Transverse colon (tissue), 4 donors: ENCODE measurements around the gene PIM1. TPM values are rescaled to one million over a fixed set of nuclear protein-coding genes. Genes with fewer than 3 reads are reported as not detected.
"Not testable (repeated sequence)": the region's sequence is repeated elsewhere in the genome, so short reads cannot be mapped to it uniquely, and the experiment has no call there.

ENCODE experiments used
- DNase-seq: peaks from one replicate; pipeline ENCODE4 v3.0.0-alpha.2; 2019
- H3K27ac ChIP-seq, 4 donors: fragments of 200-600 bp; sonication (generic); 2 replicates each; pipeline ENCODE4 v1.5.1; 2016 to 2018; ENCODE audit warnings: inconsistent platforms in 4 of 4
- H3K27me3 ChIP-seq: fragments of 200-600 bp; sonication (generic); 2 replicates; pipeline ENCODE4 v1.5.1; 2017; ENCODE audit warnings: inconsistent platforms
- H3K36me3 ChIP-seq, 4 donors: fragments of 200-600 bp; sonication (generic); 2 replicates each; pipeline ENCODE4 v1.5.1; 2017 to 2019; ENCODE audit warnings: inconsistent platforms in 4 of 4
- H3K4me1 ChIP-seq, 4 donors: fragments of 200-600 bp; sonication (generic); 2 replicates each; pipeline ENCODE4 v1.5.1; 2017 to 2020; ENCODE audit warnings: inconsistent platforms in 4 of 4
- H3K4me3 ChIP-seq, 4 donors: fragments of 200-600 bp; sonication (generic); 1 replicate in 1 of 4; 2 replicates in 3 of 4; pipeline versions ENCODE4 v1.5.1 to v1.6.1; 2017 to 2019; ENCODE audit warnings: inconsistent platforms in 4 of 4
- H3K9me3 ChIP-seq, 2 donors: fragments of 200-600 bp; sonication (generic); 2 replicates each; pipeline ENCODE4 v1.5.1; 2017 to 2019; ENCODE audit warnings: inconsistent platforms in 2 of 2
- EP300 ChIP-seq: sonication (generic); formaldehyde crosslinking; IDR thresholded peaks from one replicate; pipeline ENCODE4 v1.6.1; 2017; ENCODE audit warnings: antibody characterized with exemption, low read depth
- POLR2A ChIP-seq: fragments of 450-650 bp; IDR thresholded peaks from one replicate; pipeline ENCODE4 v1.6.1; 2016; ENCODE audit warnings: antibody characterized with exemption, mild to moderate bottlenecking, moderate library complexity
- POLR2AphosphoS5 ChIP-seq, 3 donors: sonication (generic); formaldehyde crosslinking; IDR thresholded peaks; one replicate each; pipeline ENCODE4 v1.6.1; 2016; ENCODE audit warnings: antibody characterized with exemption in 3 of 3
- WGBS, 2 donors: methylation state at CpG; one replicate each; pipeline ENCODE4 v1.1.5; 2018; ENCODE audit warnings: low coverage in 1 of 2; 5-methylcytosine and 5-hydroxymethylcytosine counted together
- in situ Hi-C, 4 donors: fragments of 200-750 bp; cut with MboI; loops; one replicate each; pipeline versions ENCODE4 v1.15.0 to v1.15.1; 2017; ENCODE audit warnings: low sequenced_read_pairs in 3 of 4, low pct_ligation_motif_present in 1 of 4, low pct_unique_long_range_greater_than_20kb in 1 of 4
- intact Hi-C: fragments of 100-400 bp; cut with DNase I; formaldehyde crosslinking; loops from one replicate; pipeline ENCODE4 v1.15.1; 2023; ENCODE audit warnings: low total_unique reads
- total RNA-seq, 4 donors: library from RNA; depleted of rRNA; stranded (reverse); fragments of >200 nt; gene quantifications; one replicate each; pipeline ENCODE4 v1.1.0, GENCODE V29; 2016
- TF ChIP-seq, protein P1 (sequence below), 5 experiments: fragments of 200-600 bp in 3 of 5; fragments of 450-650 bp in 2 of 5; sonication (generic) in 3 of 5; IDR thresholded peaks; 1 replicate in 2 of 5; 2 replicates in 3 of 5; pipeline ENCODE4 v1.5.1; 2016 to 2017; ENCODE audit warnings: antibody characterized with exemption in 5 of 5, inconsistent platforms in 3 of 5, mild to moderate bottlenecking in 2 of 5, moderate library complexity in 1 of 5

Gene PIM1
- total RNA-seq, 4 donors from 2014 or later: 6.8 to 102 (median 24.0) TPM

DNA sequence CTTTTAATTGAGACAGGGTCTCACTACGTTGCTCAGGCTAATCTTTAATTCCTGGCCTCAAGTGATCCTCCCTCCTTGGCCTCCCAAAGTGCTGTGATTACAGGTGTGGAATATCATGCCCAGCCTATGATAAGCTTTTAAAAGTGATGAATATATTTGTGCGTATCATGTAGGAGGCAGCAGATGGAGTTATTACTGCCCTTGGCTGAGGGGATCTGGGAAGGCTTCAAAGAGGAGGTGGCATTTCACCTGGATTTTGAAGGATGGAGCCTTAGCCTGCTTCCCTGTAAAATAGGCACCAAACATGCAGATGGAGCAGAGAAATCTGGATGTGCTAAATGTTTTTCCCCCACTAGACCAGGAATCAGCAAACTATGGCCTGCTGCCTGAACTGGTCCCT is 10.1 kb downstream of the PIM1 start:
- WGBS, 2 donors: 86 to 100% methylated on average over 2 of the region's 2 CpGs
- intact Hi-C loops: no loop called here

DNA sequence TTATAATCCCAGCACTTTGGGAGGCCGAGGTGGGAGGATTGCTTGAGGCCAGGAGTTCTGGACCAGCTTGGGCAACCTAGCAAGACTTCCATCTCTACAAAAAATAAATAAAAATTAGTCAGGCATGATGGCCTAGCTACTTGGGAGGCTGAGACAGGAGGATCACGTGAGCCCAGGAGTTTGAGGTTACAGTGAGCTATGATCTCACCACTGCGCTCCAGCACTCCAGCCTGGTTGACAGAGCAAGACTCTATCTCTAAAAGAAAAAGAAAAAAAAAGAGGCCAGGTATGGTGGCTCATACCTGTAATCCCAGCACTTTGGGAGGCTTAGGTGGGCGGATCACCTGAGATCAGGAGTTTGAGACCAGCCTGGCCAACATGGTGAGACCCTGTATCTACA is 10.7 kb downstream of the PIM1 start:
- WGBS, 2 donors: 86 to 95% methylated on average over 2 to 4 of the region's 4 CpGs
- DNase-seq, H3K27me3 ChIP-seq, in situ Hi-C loops, H3K9me3 ChIP-seq, H3K27ac ChIP-seq, H3K4me1 ChIP-seq, intact Hi-C loops, H3K36me3 ChIP-seq, H3K4me3 ChIP-seq: not testable (repeated sequence)

More for the DNA sequence above, 10.1 kb downstream of the PIM1 start:
- H3K9me3 ChIP-seq: no peaks in the 10 kb centered on the region
- no peaks in the 10 kb centered on the region for H3K27me3 ChIP-seq
- H3K4me1 ChIP-seq: peaks cover 0 to 9% (median under 1%) of the 10 kb centered on the region in 4 donors
- TF ChIP-seq EP300 (no peak), POLR2A (no peak), POLR2AphosphoS5 (IDR thresholded peaks at IDR 0.05) (no peak)
- TF ChIP-seq, protein P1, sequence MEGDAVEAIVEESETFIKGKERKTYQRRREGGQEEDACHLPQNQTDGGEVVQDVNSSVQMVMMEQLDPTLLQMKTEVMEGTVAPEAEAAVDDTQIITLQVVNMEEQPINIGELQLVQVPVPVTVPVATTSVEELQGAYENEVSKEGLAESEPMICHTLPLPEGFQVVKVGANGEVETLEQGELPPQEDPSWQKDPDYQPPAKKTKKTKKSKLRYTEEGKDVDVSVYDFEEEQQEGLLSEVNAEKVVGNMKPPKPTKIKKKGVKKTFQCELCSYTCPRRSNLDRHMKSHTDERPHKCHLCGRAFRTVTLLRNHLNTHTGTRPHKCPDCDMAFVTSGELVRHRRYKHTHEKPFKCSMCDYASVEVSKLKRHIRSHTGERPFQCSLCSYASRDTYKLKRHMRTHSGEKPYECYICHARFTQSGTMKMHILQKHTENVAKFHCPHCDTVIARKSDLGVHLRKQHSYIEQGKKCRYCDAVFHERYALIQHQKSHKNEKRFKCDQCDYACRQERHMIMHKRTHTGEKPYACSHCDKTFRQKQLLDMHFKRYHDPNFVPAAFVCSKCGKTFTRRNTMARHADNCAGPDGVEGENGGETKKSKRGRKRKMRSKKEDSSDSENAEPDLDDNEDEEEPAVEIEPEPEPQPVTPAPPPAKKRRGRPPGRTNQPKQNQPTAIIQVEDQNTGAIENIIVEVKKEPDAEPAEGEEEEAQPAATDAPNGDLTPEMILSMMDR (IDR thresholded peaks at IDR 0.05): no peak
- H3K36me3 ChIP-seq: peaks cover 0 to 3% (median 2%) of the 10 kb centered on the region in 4 donors
- no peak overlapping the region for H3K27ac ChIP-seq
- in situ Hi-C loops: no loop called here
- DNase-seq: no peak
- H3K4me3 ChIP-seq: no peak overlapping the region

DNA sequence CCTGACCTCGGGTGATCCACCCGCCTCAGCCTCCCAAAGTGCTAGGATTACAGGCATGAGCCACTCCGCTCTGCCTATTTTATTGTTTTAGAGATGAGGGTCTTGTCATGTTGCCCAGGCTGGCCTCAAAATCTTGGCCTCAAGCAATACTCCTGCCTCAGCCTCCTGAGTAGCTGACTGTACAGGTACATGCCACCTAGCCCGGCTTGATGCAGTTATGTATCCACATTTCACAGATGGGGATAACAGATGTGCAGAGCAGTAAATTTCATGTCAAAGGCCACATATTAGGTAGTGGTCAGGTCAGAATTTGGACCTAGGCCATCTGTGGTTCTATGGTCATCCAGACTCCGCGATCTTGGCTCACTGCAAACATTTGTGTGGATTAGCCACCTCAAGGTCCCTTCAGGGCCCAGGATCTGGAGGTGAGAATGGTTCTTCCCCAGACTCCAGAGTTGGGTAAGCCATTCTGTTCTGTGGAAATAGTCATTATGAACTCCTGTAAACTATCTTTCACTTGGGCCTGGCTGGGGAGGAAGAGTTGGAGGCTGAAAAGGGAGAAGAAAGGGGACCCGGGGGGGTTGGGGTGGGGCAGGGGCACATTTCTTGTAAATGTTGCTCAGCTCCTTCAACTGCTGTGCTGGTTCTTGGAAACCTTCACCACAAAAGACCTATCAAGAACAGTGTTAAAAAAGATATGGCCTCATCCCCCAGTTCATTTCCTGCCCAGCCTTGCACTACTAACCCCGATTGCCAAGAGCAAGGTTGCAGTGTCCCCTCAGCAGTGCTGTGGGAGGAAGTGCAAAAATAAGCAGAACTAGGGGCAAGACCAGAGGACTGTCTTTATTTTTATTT is 13.0 kb downstream of the PIM1 start:
- TF ChIP-seq, protein P1 (IDR thresholded peaks at IDR 0.05): no peak
- TF ChIP-seq POLR2AphosphoS5 (IDR thresholded peaks at IDR 0.05) (no peak), EP300 (no peak)
- H3K9me3 ChIP-seq: no peaks in the 10 kb centered on the region
- no peaks in the 10 kb centered on the region for H3K36me3 ChIP-seq
- peaks cover 0 to 15% (median 0%) of the 10 kb centered on the region in 4 donors for H3K4me1 ChIP-seq
- H3K27ac ChIP-seq: peak overlapping the region; percentile 25 to 55 (median 46)
- peak; percentile 43 for DNase-seq
- H3K4me3 ChIP-seq: no peak overlapping the region
- H3K27me3 ChIP-seq: no peaks in the 10 kb centered on the region
- 73 to 79% methylated on average over 4 to 8 of the region's 8 CpGs for WGBS, 2 donors
- intact Hi-C loops: no loop called here
- in situ Hi-C loops: no loop called here

DNA sequence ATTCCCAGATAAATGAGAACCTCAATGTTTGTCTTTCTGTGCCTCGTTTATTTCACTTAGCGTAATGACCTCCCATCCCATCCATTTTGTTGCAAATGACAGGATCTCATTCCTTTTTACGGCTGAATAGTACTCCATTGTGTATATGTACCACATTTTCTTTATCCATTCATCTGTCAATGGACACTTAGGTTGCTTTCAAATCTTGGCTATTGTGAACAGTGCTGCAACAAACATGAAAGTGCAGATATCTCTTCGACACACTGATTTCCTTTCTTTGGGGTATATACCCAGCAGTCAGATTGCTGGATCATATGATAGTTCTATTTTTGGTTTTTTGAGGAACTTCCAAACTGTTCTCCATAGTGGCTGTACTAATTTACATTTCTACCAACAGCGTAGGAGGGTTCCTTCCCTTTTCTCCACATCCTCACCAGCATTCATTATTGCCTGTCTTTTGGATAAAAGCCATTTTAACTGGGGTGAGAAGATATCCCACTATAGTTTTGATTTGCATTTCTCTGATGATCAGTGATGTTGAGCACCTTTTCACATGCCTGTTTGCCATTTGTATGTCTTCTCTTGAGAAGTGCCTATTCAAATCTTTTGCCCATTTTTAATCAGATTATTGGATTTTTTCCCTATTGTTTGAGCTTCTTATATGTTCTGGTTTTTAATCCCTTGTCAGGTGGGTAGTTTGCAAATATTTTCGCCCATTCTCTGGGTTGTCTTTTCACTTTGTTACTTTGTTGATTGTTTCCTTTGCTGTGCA is 16.2 kb downstream of the PIM1 start:
- intact Hi-C loops: not testable (repeated sequence)

DNA sequence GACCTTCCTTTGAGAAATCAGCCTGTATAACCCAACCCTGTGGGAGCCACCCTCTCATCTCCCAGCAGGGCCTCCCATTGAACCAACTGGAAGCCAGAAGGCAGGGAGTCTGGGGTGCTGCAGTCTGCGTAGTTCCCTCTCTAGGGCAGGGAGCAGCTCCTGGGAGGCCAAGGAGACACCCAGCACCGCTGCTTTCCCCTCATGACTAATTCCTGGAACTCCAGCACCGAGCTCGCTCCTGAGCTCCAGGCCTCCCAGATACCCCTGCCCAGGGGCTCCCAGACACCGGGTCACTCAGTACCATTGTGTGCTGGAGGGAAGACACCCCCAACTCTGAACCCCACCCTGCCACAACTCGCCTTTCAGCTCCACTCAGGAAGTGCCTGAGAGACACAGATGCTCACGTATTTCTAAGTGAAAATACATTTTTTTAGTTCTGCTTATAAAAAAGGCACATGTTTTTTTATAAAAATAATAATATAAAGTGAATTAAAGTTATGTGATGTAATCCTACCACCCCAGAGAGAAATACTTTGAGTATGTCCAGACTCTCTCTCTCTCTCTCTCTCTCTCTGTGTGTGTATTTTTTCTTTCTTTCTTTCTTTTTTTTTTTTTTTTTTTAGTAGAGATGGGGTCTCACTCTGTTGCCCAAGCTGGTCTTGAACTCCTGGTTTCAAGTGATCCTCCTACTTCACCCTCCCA is 17.5 kb downstream of the PIM1 start:
- Histone ChIP-seq H3K9me3 (no peaks in the 10 kb centered on the region), H3K27me3 (no peaks in the 10 kb centered on the region), H3K4me1 (peaks cover 0 to 14% (median 2%) of the 10 kb centered on the region in 4 donors), H3K27ac (peak overlapping the region in 1 of 4 donors; percentile 5), H3K36me3 (no peaks in the 10 kb centered on the region), H3K4me3 (no peak overlapping the region)
- intact Hi-C loops: no loop called here
- TF ChIP-seq, protein P1 (IDR thresholded peaks at IDR 0.05): no peak
- TF ChIP-seq POLR2AphosphoS5 (IDR thresholded peaks at IDR 0.05) (no peak), EP300 (no peak), POLR2A (no peak)
- WGBS, 2 donors: 75 to 80% methylated on average over 1 to 7 of the region's 7 CpGs
- DNase-seq: no peak
- in situ Hi-C loops: no loop called here

More for the DNA sequence above, 16.2 kb downstream of the PIM1 start:
- H3K4me3 ChIP-seq, H3K27ac ChIP-seq, in situ Hi-C loops, DNase-seq, H3K9me3 ChIP-seq, H3K27me3 ChIP-seq, H3K36me3 ChIP-seq: not testable (repeated sequence)
- H3K4me1 ChIP-seq: peaks cover 0 to 15% (median 0%) of the 10 kb centered on the region in 4 donors
- WGBS, 2 donors: 82 to 90% methylated on average over 2 to 6 of the region's 6 CpGs
